ENCODE data around the gene PRKD1. TPM values are rescaled to one million over a fixed set of nuclear protein-coding genes. Genes with fewer than 3 reads are reported as not detected.

The PRKD1 gene
- total RNA-seq, 1 experiment from 2014 or later: 2.7 TPM

- Histone ChIP-seq H2BK20ac (ENCODE audit: low read depth, low read length, poor library complexity, severe bottlenecking) (no peak overlapping the region), H3K79me1 (ENCODE audit: insufficient read depth, low read depth, low read length, poor library complexity, severe bottlenecking) (no peaks in the 10 kb centered on the region), H4K5ac (ENCODE audit: insufficient read length, low read depth, low read length) (no peak overlapping the region), H3K27ac (ENCODE audit: insufficient read length, low read depth, low read length) (no peak overlapping the region), H2AFZ (ENCODE audit: low read length) (no peak overlapping the region), H3K56ac (ENCODE audit: insufficient read length, low read depth, low read length) (no peak overlapping the region), H3K23ac (ENCODE audit: insufficient read length, low read depth, low read length) (no peak overlapping the region), H2AK5ac (ENCODE audit: insufficient read length, low read length) (no peak overlapping the region), H2BK120ac (ENCODE audit: low read depth, low read length, poor library complexity, severe bottlenecking) (no peak overlapping the region), H3K23me2 (ENCODE audit: insufficient read length, low read depth, low read length, poor library complexity, severe bottlenecking) (no peaks in the 10 kb centered on the region), H3K79me2 (ENCODE audit: insufficient read depth, low read length) (no peaks in the 10 kb centered on the region), H3K4me1 (ENCODE audit: insufficient read depth, low read length) (no peaks in the 10 kb centered on the region), H3K4ac (ENCODE audit: low read depth, low read length) (no peak overlapping the region), H4K20me1 (ENCODE audit: control insufficient read depth, insufficient read depth, insufficient read length) (no peaks in the 10 kb centered on the region), H3K4me2 (ENCODE audit: insufficient read depth, insufficient read length, low read length) (no peak overlapping the region), H3T11ph (ENCODE audit: low read length) (no peak overlapping the region), H2BK12ac (ENCODE audit: insufficient read length, low read depth, low read length) (no peak overlapping the region), H4K91ac (ENCODE audit: insufficient read length, low read depth, low read length) (no peak overlapping the region), H3K9me3 (ENCODE audit: control insufficient read depth, low read depth, low read length) (no peaks in the 10 kb centered on the region), H3K9ac (ENCODE audit: extremely low read depth, insufficient read length, low read length) (no peak overlapping the region), H3K18ac (ENCODE audit: insufficient read length, low read depth, low read length) (no peak overlapping the region), H3K27me3 (ENCODE audit: insufficient read depth, low read length) (no peaks in the 10 kb centered on the region), H2BK15ac (ENCODE audit: low read depth, low read length) (no peak overlapping the region), H3K14ac (ENCODE audit: insufficient read depth, low read length) (no peak overlapping the region), H2BK5ac (ENCODE audit: insufficient read length, low read length) (no peak overlapping the region), H4K8ac (replicated peaks; ENCODE audit: insufficient read length, low read depth, low read length) (no peak overlapping the region)
- H3K9me3 Mint-ChIP-seq: no peaks in the 10 kb centered on the region
- TF ChIP-seq CTCF (conservative IDR thresholded peaks at IDR 0.05): no peak
- no peak overlapping the region for H3K4me3 Mint-ChIP-seq
- H3K36me3 Mint-ChIP-seq (ENCODE audit: insufficient read depth in 1 of 3, low read depth in 3 of 3): no peaks in the 10 kb centered on the region
- WGBS (ENCODE audit: extremely low coverage, insufficient read length, low lambda C conversion rate): no CpG with 5 or more reads among the region's 3 CpGs
- no peak overlapping the region; a peak in 1 of 7 replicates for H3K27ac Mint-ChIP-seq
- DNase-seq: no peak
- peaks cover 0 to 3% of the 10 kb centered on the region in 2 experiments; a peak in 1 of 4 replicates for H3K4me1 Mint-ChIP-seq
- H3K27me3 Mint-ChIP-seq (ENCODE audit: low read depth): no peaks in the 10 kb centered on the region
Measured at GRCh38 chr14:29757711-29758233, 169.9 kb downstream of the PRKD1 start.
